ENCODE measurements around the gene MAML3. TPM values are rescaled to one million over a fixed set of nuclear protein-coding genes. Genes with fewer than 3 reads are reported as not detected.

The MAML3 gene
- total RNA-seq, 2 donors from 2014 or later, result 9.3 to 10.1 TPM

DNA sequence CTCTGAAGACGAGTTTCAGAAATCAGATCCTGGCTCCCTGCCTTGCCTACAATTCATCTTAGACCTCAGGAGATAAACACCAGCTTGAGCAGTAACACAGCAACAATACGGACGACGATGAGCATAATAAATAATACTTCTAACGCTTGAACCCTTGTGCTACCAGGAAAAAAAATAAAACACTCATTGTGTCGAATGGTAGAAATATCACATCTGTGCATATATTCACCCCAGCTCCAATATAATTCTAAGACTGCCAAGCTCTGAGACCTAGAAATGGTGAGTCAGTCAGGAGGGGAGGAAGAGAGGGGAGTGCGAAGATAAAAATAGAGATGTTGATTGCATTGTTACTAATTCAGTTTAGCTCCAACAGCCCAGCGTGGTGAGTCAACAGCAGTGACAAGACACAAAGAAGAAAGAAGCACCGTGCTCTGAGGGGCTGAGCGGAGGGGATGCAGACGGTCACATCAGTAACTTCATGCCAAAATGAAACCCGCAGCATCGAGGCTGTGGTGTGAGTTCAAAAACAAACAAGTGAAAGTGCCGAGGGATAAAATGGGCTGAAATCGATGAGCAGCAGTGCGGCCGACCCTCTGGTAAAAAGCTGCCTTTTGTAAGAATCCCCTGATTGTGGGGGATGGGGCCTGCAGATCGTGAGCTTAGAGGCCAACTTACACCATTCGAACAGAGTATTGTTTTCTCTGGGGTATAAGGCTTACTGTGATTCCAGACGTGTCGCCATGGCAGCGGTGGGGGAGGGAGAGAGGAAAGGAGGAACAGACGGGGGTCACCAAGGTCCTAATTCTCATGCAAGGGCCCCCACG is 338.0 kb downstream of the MAML3 start:
- intact Hi-C loops (cut with DNase I), result no loop called here
- peaks cover 3% of the 10 kb centered on the region for H3K4me1 ChIP-seq
- no peak overlapping the region for H3K9ac ChIP-seq (ENCODE audit: low read depth in 2 of 2, low read length in 2 of 2)
- no peak overlapping the region for H3K27ac ChIP-seq
- H3K36me3 ChIP-seq, result no peaks in the 10 kb centered on the region
- no peak overlapping the region for H3K4me3 ChIP-seq
- H3K27me3 ChIP-seq, result no peaks in the 10 kb centered on the region
- DNase-seq, result no peak
- TF ChIP-seq, protein P1, sequence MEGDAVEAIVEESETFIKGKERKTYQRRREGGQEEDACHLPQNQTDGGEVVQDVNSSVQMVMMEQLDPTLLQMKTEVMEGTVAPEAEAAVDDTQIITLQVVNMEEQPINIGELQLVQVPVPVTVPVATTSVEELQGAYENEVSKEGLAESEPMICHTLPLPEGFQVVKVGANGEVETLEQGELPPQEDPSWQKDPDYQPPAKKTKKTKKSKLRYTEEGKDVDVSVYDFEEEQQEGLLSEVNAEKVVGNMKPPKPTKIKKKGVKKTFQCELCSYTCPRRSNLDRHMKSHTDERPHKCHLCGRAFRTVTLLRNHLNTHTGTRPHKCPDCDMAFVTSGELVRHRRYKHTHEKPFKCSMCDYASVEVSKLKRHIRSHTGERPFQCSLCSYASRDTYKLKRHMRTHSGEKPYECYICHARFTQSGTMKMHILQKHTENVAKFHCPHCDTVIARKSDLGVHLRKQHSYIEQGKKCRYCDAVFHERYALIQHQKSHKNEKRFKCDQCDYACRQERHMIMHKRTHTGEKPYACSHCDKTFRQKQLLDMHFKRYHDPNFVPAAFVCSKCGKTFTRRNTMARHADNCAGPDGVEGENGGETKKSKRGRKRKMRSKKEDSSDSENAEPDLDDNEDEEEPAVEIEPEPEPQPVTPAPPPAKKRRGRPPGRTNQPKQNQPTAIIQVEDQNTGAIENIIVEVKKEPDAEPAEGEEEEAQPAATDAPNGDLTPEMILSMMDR (IDR thresholded peaks at IDR 0.05), result no peak
- H3K9me3 ChIP-seq, result no peaks in the 10 kb centered on the region

DNA sequence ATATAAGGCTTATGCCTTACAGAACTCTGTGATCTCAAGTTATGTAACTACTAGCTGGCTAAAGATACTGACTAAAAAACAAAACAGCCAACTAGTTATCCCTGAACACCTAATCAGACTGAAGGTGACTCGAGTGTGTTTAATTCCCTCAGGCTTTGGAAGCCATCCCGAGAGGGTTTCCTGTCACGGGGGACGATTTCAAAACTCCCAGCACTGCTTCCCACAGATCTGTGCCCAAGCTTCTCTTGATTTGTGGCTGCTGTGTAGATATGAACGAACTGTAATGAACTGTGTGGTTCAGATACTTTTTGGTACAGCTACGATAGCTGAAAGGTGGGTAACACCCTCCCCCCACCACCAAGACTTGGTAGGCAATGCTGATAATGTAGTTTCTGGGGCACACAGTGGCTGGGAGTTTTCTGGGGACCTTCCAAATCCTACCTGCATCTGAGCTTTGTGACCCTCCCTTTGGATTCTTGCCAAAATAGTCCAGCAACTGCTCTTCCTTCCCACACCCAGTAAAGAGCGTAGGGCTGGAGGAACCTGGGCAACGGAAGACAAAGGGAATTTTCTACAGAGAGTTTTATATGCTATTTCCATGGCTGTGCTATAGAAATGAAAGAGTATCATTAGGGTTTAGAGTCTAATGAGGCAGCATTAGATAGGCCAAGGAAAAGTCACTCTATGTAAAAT is 339.5 kb downstream of the MAML3 start:
- Histone ChIP-seq H3K27ac (no peak overlapping the region), H3K4me1 (peaks cover 3% of the 10 kb centered on the region), H3K9me3 (no peaks in the 10 kb centered on the region), H3K9ac (ENCODE audit: low read depth in 2 of 2, low read length in 2 of 2) (peak overlapping the region in 1 of 2 donors; percentile 19), H3K4me3 (no peak overlapping the region), H3K27me3 (no peaks in the 10 kb centered on the region), H3K36me3 (no peaks in the 10 kb centered on the region)
- DNase-seq, result no peak
- intact Hi-C loops (cut with DNase I), result no loop called here
- TF ChIP-seq, protein P1 (IDR thresholded peaks at IDR 0.05), result no peak

- TF ChIP-seq, protein P1 (IDR thresholded peaks at IDR 0.05), result no peak
- Histone ChIP-seq H3K4me3 (no peak overlapping the region), H3K4me1 (peaks cover 3% of the 10 kb centered on the region), H3K9me3 (no peaks in the 10 kb centered on the region), H3K9ac (ENCODE audit: low read depth in 2 of 2, low read length in 2 of 2) (no peak overlapping the region), H3K27ac (no peak overlapping the region), H3K36me3 (no peaks in the 10 kb centered on the region), H3K27me3 (no peaks in the 10 kb centered on the region)
- no peak for DNase-seq
- intact Hi-C loops (cut with DNase I), result no loop called here
These were observed 340.1 kb downstream of the MAML3 start for GRCh38 chr4:139813881-139814280.

DNA sequence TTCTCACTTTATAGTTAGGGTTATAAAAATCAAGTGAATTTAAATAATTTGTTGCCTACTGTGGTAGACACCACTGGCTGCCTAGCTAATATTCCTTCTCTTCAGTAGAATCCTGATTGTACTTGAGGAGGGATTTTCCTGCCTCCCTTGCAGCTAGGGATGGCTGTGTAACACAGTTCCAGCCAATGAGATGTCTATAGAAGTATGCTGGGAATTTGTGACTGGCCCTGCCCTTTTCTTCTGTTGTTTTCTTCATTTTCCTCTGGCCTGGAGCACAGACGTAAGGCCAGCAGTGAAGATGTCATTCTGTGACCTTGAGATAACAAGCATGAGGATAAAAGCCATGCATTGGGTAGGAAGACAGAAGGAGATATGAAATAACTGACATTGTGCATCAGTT is 343.3 kb downstream of the MAML3 start:
- Histone ChIP-seq H3K9ac (ENCODE audit: low read depth in 2 of 2, low read length in 2 of 2) (no peak overlapping the region), H3K4me3 (no peak overlapping the region), H3K36me3 (no peaks in the 10 kb centered on the region), H3K27me3 (no peaks in the 10 kb centered on the region), H3K9me3 (no peaks in the 10 kb centered on the region), H3K4me1 (peaks cover 3% of the 10 kb centered on the region), H3K27ac (no peak overlapping the region)
- DNase-seq, result no peak
- intact Hi-C loops (cut with DNase I), result no loop called here
- TF ChIP-seq, protein P1 (IDR thresholded peaks at IDR 0.05), result no peak

DNA sequence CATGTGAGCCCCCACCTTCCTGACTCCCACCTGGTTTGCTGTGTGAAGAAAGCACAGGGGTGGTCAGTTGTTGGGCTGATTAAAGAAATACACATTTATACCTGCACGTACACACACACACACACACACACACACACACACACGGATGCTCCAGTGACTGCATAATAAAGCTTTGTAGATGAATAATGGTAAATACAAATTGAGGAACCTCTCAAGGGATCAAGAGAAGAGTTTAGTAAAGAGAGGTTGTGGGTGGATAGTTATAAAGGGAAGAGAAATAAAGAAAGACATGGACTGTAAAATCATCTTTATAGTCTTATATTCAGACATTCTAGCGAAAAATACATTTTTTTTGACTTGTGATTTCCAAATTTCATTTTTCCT is 344.2 kb downstream of the MAML3 start:
- no peaks in the 10 kb centered on the region for H3K27me3 ChIP-seq
- H3K4me3 ChIP-seq, result no peak overlapping the region
- no peaks in the 10 kb centered on the region for H3K36me3 ChIP-seq
- H3K4me1 ChIP-seq, result no peaks in the 10 kb centered on the region
- H3K27ac ChIP-seq, result no peak overlapping the region
- no peak for DNase-seq
- TF ChIP-seq, protein P1 (IDR thresholded peaks at IDR 0.05), result no peak
- intact Hi-C loops (cut with DNase I), result no loop called here
- no peaks in the 10 kb centered on the region for H3K9me3 ChIP-seq
- H3K9ac ChIP-seq (ENCODE audit: low read depth in 2 of 2, low read length in 2 of 2), result no peak overlapping the region
